Spleen (tissue), 7 donors: ENCODE measurements around the gene TCF12.

ENCODE experiments used
- POLR2A ChIP-seq, 3 donors: fragments of 450-650 bp; IDR thresholded peaks; one replicate each; pipeline ENCODE4 v1.5.1; 2017; ENCODE audit warnings: antibody characterized with exemption in 3 of 3, mild to moderate bottlenecking in 1 of 3
- POLR2AphosphoS5 ChIP-seq, 3 donors: sonication (generic); formaldehyde crosslinking; IDR thresholded peaks; one replicate each; pipeline ENCODE4 v1.5.1; 2017; ENCODE audit warnings: antibody characterized with exemption in 3 of 3
- TF ChIP-seq, protein P1 (sequence below), 11 experiments: fragments of 200-600 bp in 7 of 11; fragments of 450-650 bp in 4 of 11; sonication (generic) in 4 of 11; IDR thresholded peaks in 8 of 11; conservative IDR thresholded peaks in 3 of 11; 1 replicate in 7 of 11; 2 replicates in 4 of 11; pipeline versions ENCODE4 v1.4.0 to v1.8.0; 2016 to 2021; ENCODE audit warnings: antibody characterized with exemption in 11 of 11, inconsistent platforms in 4 of 11, mild to moderate bottlenecking in 1 of 11
- donor health status: DM: no; HTN: no; CAD: no; lungs with moderate emphysema.
- donor health status: DM: no; HTN: no; CAD: no.
- donor health status: DM: no; HTN: no; CAD: no.

DNA sequence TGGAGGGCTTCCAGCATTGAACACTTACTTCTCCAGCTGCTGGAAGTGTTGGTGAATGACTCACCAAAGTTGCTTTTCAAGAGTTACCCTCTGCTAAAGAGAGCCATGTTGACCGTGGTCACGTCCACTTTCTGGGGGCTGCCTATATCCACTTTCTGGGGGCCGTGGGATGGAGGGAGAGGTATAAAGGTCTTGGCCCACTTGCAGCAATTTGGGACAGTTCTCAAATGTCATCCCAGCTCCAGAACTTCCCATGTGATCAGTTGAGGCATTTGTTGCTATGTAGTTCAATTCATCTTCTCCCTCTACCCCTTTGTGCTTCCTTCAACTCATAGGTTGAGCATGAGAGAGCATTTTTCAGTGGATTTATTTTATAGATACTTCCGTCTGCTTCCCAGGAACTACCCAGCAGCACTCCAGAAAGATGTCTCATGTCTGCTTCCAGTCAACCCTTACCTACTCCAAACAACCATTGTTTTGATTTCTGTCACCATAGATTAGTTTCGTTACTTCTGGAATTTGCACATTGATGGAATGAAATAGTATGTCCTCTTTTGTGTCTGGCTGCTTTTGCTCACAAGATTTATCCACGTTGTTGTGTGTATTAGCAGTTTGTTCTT, 130.6 kb downstream of the TCF12 start:
- TF ChIP-seq, protein P1, sequence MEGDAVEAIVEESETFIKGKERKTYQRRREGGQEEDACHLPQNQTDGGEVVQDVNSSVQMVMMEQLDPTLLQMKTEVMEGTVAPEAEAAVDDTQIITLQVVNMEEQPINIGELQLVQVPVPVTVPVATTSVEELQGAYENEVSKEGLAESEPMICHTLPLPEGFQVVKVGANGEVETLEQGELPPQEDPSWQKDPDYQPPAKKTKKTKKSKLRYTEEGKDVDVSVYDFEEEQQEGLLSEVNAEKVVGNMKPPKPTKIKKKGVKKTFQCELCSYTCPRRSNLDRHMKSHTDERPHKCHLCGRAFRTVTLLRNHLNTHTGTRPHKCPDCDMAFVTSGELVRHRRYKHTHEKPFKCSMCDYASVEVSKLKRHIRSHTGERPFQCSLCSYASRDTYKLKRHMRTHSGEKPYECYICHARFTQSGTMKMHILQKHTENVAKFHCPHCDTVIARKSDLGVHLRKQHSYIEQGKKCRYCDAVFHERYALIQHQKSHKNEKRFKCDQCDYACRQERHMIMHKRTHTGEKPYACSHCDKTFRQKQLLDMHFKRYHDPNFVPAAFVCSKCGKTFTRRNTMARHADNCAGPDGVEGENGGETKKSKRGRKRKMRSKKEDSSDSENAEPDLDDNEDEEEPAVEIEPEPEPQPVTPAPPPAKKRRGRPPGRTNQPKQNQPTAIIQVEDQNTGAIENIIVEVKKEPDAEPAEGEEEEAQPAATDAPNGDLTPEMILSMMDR (IDR thresholded peaks at IDR 0.05 in 8 of 11, conservative IDR thresholded peaks at IDR 0.05 in 3 of 11), result no peak
- no peak for TF ChIP-seq POLR2A (IDR thresholded peaks at IDR 0.05)
- no peak for TF ChIP-seq POLR2AphosphoS5 (IDR thresholded peaks at IDR 0.05)
